H9 (cell line): ENCODE measurements around the gene SLC52A3. TPM values are rescaled to one million over a fixed set of nuclear protein-coding genes. Genes with fewer than 3 reads are reported as not detected.

Experiments used
- DNase-seq: peaks from one replicate; pipeline ENCODE4 v3.0.0-alpha.2; 2017
- H2AFZ ChIP-seq: one replicate; pipeline ENCODE4 v1.6.1; 2013; ENCODE audit warnings: mild to moderate bottlenecking, low read length, control low read depth, moderate library complexity
- H2AK5ac ChIP-seq: 2 replicates; pipeline ENCODE4 v1.6.1; 2013; ENCODE audit warnings: low read length, control low read depth, mixed read lengths; ENCODE audit not compliant: insufficient read length
- H2BK120ac ChIP-seq: one replicate; pipeline ENCODE4 v1.6.1; 2013; ENCODE audit warnings: low read depth, mild to moderate bottlenecking, low read length, control low read depth, inconsistent platforms; ENCODE audit not compliant: poor library complexity, severe bottlenecking
- H2BK12ac ChIP-seq: 2 replicates; pipeline ENCODE4 v1.6.1; 2013; ENCODE audit warnings: low read length, control low read depth, mixed read lengths, low read depth; ENCODE audit not compliant: insufficient read length
- H2BK15ac ChIP-seq: 2 replicates; pipeline ENCODE4 v1.6.1; 2013; ENCODE audit warnings: low read depth, low read length, control low read depth
- H2BK20ac ChIP-seq: one replicate; pipeline ENCODE4 v1.6.1; 2013; ENCODE audit warnings: low read depth, mild to moderate bottlenecking, low read length, control low read depth, inconsistent platforms; ENCODE audit not compliant: poor library complexity, severe bottlenecking
- H2BK5ac ChIP-seq: 2 replicates; pipeline ENCODE4 v1.6.1; 2013; ENCODE audit warnings: low read length, control low read depth, mixed read lengths; ENCODE audit not compliant: insufficient read length
- H3K14ac ChIP-seq: 2 replicates; pipeline ENCODE4 v1.6.1; 2013; ENCODE audit warnings: low read length, control low read depth; ENCODE audit not compliant: insufficient read depth
- H3K18ac ChIP-seq: 2 replicates; pipeline ENCODE4 v1.6.1; 2013; ENCODE audit warnings: low read depth, mild to moderate bottlenecking, mixed read lengths, low read length, control low read depth; ENCODE audit not compliant: insufficient read length
- H3K23ac ChIP-seq: 2 replicates; pipeline ENCODE4 v1.6.1; 2013; ENCODE audit warnings: low read length, control low read depth, mixed read lengths, low read depth; ENCODE audit not compliant: insufficient read length
- H3K23me2 ChIP-seq: 2 replicates; pipeline ENCODE4 v1.6.1; 2013; ENCODE audit warnings: low read depth, mild to moderate bottlenecking, mixed read lengths, low read length, control low read depth; ENCODE audit not compliant: insufficient read length, poor library complexity, severe bottlenecking
- H3K27ac ChIP-seq: 2 replicates; pipeline ENCODE4 v1.5.1; 2013; ENCODE audit warnings: low read length, control low read depth, mixed read lengths, low read depth; ENCODE audit not compliant: insufficient read length
- H3K27me3 ChIP-seq: 2 replicates; pipeline ENCODE4 v1.6.1; 2013; ENCODE audit warnings: low read length, control low read depth, inconsistent platforms; ENCODE audit not compliant: insufficient read depth
- H3K4ac ChIP-seq: 2 replicates; pipeline ENCODE4 v1.6.1; 2013; ENCODE audit warnings: low read depth, mild to moderate bottlenecking, control low read depth, inconsistent platforms, low read length, moderate library complexity
- H3K4me1 ChIP-seq: 2 replicates; pipeline ENCODE4 v1.6.1; 2013; ENCODE audit warnings: low read length, control low read depth, inconsistent platforms; ENCODE audit not compliant: insufficient read depth
- H3K4me2 ChIP-seq: 2 replicates; pipeline ENCODE4 v1.6.1; 2013; ENCODE audit warnings: low read length, control low read depth, mixed read lengths; ENCODE audit not compliant: insufficient read length, insufficient read depth
- H3K56ac ChIP-seq: 2 replicates; pipeline ENCODE4 v1.6.1; 2013; ENCODE audit warnings: low read depth, mild to moderate bottlenecking, mixed read lengths, low read length, control low read depth; ENCODE audit not compliant: insufficient read length
- H3K79me1 ChIP-seq: 2 replicates; pipeline ENCODE4 v1.6.1; 2013; ENCODE audit warnings: low read depth, mild to moderate bottlenecking, moderate library complexity, low read length, control low read depth, inconsistent platforms; ENCODE audit not compliant: insufficient read depth, poor library complexity, severe bottlenecking
- H3K79me2 ChIP-seq: 2 replicates; pipeline ENCODE4 v1.6.1; 2013; ENCODE audit warnings: low read length, control low read depth, inconsistent platforms; ENCODE audit not compliant: insufficient read depth
- H3K9ac ChIP-seq: 2 replicates; pipeline ENCODE4 v1.6.1; 2013; ENCODE audit warnings: low read length, control low read depth, mixed read lengths; ENCODE audit not compliant: insufficient read length; ENCODE audit errors: extremely low read depth
- H3K9me3 ChIP-seq: one replicate; pipeline ENCODE4 v1.6.1; 2013; ENCODE audit warnings: low read depth, low read length, inconsistent platforms; ENCODE audit not compliant: control insufficient read depth
- H3T11ph ChIP-seq: one replicate; pipeline ENCODE4 v1.6.1; 2013; ENCODE audit warnings: mild to moderate bottlenecking, low read length, control low read depth, inconsistent platforms
- H4K20me1 ChIP-seq: one replicate; pipeline ENCODE4 v1.6.1; 2013; ENCODE audit not compliant: control insufficient read depth, insufficient read length, insufficient read depth
- H4K5ac ChIP-seq: 2 replicates; pipeline ENCODE4 v1.6.1; 2013; ENCODE audit warnings: low read depth, mild to moderate bottlenecking, mixed read lengths, low read length, control low read depth; ENCODE audit not compliant: insufficient read length
- H4K8ac ChIP-seq: replicated peaks from 2 replicates; pipeline ENCODE4 v1.6.1; 2013; ENCODE audit warnings: low read length, control low read depth, mixed read lengths, low read depth; ENCODE audit not compliant: insufficient read length
- H4K91ac ChIP-seq: 2 replicates; pipeline ENCODE4 v1.6.1; 2013; ENCODE audit warnings: low read depth, mild to moderate bottlenecking, moderate library complexity, mixed read lengths, low read length, control low read depth; ENCODE audit not compliant: insufficient read length
- H3K27ac Mint-ChIP-seq, 3 experiments: 2 replicates in 2 of 3; 3 replicates in 1 of 3; pipeline ENCODE4 v1.8.0; 2020 to 2021; ENCODE audit warnings: mixed read lengths in 3 of 3, mild to moderate bottlenecking in 1 of 3, moderate library complexity in 1 of 3
- H3K27me3 Mint-ChIP-seq: 2 replicates; pipeline ENCODE4 v1.8.0; 2021; ENCODE audit warnings: low read depth, mild to moderate bottlenecking, moderate library complexity, mixed read lengths
- H3K36me3 Mint-ChIP-seq, 3 experiments: 2 replicates in 2 of 3; 3 replicates in 1 of 3; pipeline ENCODE4 v1.8.0; 2020 to 2021; ENCODE audit warnings: low read depth in 3 of 3, mixed read lengths in 3 of 3; ENCODE audit not compliant: insufficient read depth in 1 of 3
- H3K4me1 Mint-ChIP-seq, 2 experiments: 2 replicates each; pipeline ENCODE4 v1.8.0; 2020; ENCODE audit warnings: mixed read lengths in 2 of 2
- H3K4me3 Mint-ChIP-seq, 2 experiments: 2 replicates in 1 of 2; 3 replicates in 1 of 2; pipeline ENCODE4 v1.8.0; 2020 to 2021; ENCODE audit warnings: mild to moderate bottlenecking in 2 of 2, mixed read lengths in 2 of 2, moderate library complexity in 1 of 2
- H3K9me3 Mint-ChIP-seq, 2 experiments: 2 replicates in 1 of 2; 3 replicates in 1 of 2; pipeline ENCODE4 v1.8.0; 2020; ENCODE audit warnings: mild to moderate bottlenecking in 2 of 2, mixed read lengths in 2 of 2, moderate library complexity in 1 of 2
- CTCF ChIP-seq: fragments of 200-600 bp; sonication (generic); conservative IDR thresholded peaks from 3 replicates; pipeline ENCODE4 v1.8.0; 2021; ENCODE audit warnings: antibody characterized with exemption, mild to moderate bottlenecking
- WGBS: extraction: QIAGEN DNeasy Blood & Tissue Kit; methylation state at CpG from one replicate; pipeline ENCODE4 v1.1.7; 2013; ENCODE audit warnings: missing lambda C conversion rate, low lambda C conversion rate, mixed read lengths; ENCODE audit not compliant: insufficient read length; ENCODE audit errors: extremely low coverage; 5-methylcytosine and 5-hydroxymethylcytosine counted together
- total RNA-seq: library from RNA; stranded (reverse); gene quantifications from 2 replicates; pipeline ENCODE4 v1.2.1, GENCODE V29; 2021

The SLC52A3 gene
- total RNA-seq, 1 experiment from 2014 or later, result 3.3 TPM

GRCh38 chr20:751761-752160 is 16.5 kb downstream of the SLC52A3 start:
- no peak overlapping the region for H2BK15ac ChIP-seq
- H3K27me3 ChIP-seq, result no peaks in the 10 kb centered on the region
- peaks cover 3% of the 10 kb centered on the region; the same call in 1 of the 2 replicates for H3K4me1 ChIP-seq
- no peak overlapping the region for H3K4me2 ChIP-seq
- H3K79me1 ChIP-seq, result no peaks in the 10 kb centered on the region
- no peak overlapping the region for H2AK5ac ChIP-seq
- H3K56ac ChIP-seq, result no peak overlapping the region
- peaks cover 3 to 6% of the 10 kb centered on the region in 2 experiments; a peak in 2 of 5 replicates for H3K9me3 Mint-ChIP-seq
- no peak overlapping the region for H2BK5ac ChIP-seq
- no peak overlapping the region for H3T11ph ChIP-seq
- no peak overlapping the region for H4K8ac ChIP-seq
- H3K18ac ChIP-seq, result no peak overlapping the region
- H3K4me3 Mint-ChIP-seq, result no peak overlapping the region
- no peak overlapping the region for H3K9ac ChIP-seq
- H2BK120ac ChIP-seq, result no peak overlapping the region
- WGBS, result no CpG with 5 or more reads among the region's 5 CpGs
- H3K4ac ChIP-seq, result no peak overlapping the region
- no peaks in the 10 kb centered on the region; the same call in 1 of the 2 replicates for H3K27me3 Mint-ChIP-seq
- H2AFZ ChIP-seq, result no peak overlapping the region
- H3K27ac ChIP-seq, result no peak overlapping the region
- no peak overlapping the region for H4K91ac ChIP-seq
- no peak overlapping the region for H4K5ac ChIP-seq
- DNase-seq, result no peak
- H3K9me3 ChIP-seq, result no peaks in the 10 kb centered on the region
- no peaks in the 10 kb centered on the region for H3K23me2 ChIP-seq
- peaks cover 2 to 13% of the 10 kb centered on the region in 2 experiments for H3K4me1 Mint-ChIP-seq
- no peak overlapping the region for H3K23ac ChIP-seq
- H3K79me2 ChIP-seq, result no peaks in the 10 kb centered on the region
- H4K20me1 ChIP-seq, result no peaks in the 10 kb centered on the region
- no peak overlapping the region for H3K14ac ChIP-seq
- no peak for TF ChIP-seq CTCF
- no peak overlapping the region for H2BK12ac ChIP-seq
- no peak overlapping the region for H2BK20ac ChIP-seq
- H3K36me3 Mint-ChIP-seq, result no peaks in the 10 kb centered on the region
- no peak overlapping the region for H3K27ac Mint-ChIP-seq
